B cell (primary cell): ENCODE results near the gene FBF1. TPM values are rescaled to one million over a fixed set of nuclear protein-coding genes. Genes with fewer than 3 reads are reported as not detected.

ENCODE experiments used
- ATAC-seq: fragments of 200-7000 bp; cut with Tn5 transposase; one replicate; pipeline ENCODE4 v1.10.0; 2021; ENCODE audit warnings: low read depth, mild to moderate bottlenecking, moderate number of reproducible peaks, moderate library complexity
- CTCF ChIA-PET: fragments of 350-600 bp; sonication (Branson Sonifier 250); formaldehyde crosslinking; loops from one replicate; lab custom pipeline; 2021; ENCODE audit warnings: antibody characterized with exemption, inconsistent platforms; lab: Charles Lee
- POLR2A ChIA-PET: fragments of 350-600 bp; sonication (Branson Sonifier 250); formaldehyde crosslinking; loops from one replicate; lab custom pipeline; 2021; ENCODE audit warnings: antibody characterized with exemption; lab: Charles Lee
- DNase-seq: peaks from one replicate; pipeline ENCODE4 v3.0.0; 2013
- H2AFZ ChIP-seq: 2 replicates; pipeline ENCODE4 v1.6.1; 2012; ENCODE audit warnings: mild to moderate bottlenecking, low read depth, low read length; ENCODE audit not compliant: insufficient read depth, poor library complexity, severe bottlenecking
- H3K27ac ChIP-seq, 2 donors: 1 replicate in 1 of 2; 2 replicates in 1 of 2; pipeline ENCODE4 v1.5.1; 2012 to 2013; ENCODE audit warnings: low read length in 2 of 2, mild to moderate bottlenecking in 2 of 2, moderate library complexity in 1 of 2
- H3K27me3 ChIP-seq, 4 experiments: fragments of 200-600 bp in 1 of 4; sonication (generic) in 1 of 4; replicated peaks in 1 of 4; 1 replicate in 2 of 4; 2 replicates in 2 of 4; pipeline versions ENCODE4 v1.6.1 to v1.7.0; 2013 to 2016; ENCODE audit warnings: low read length in 3 of 4, mild to moderate bottlenecking in 2 of 4, mixed read lengths in 1 of 4, moderate library complexity in 1 of 4; ENCODE audit not compliant: insufficient read depth in 4 of 4, control insufficient read depth in 3 of 4; ENCODE audit errors: control extremely low read depth in 1 of 4
- H3K36me3 ChIP-seq, 2 experiments: replicated peaks in 1 of 2; 1 replicate in 1 of 2; 2 replicates in 1 of 2; pipeline versions ENCODE4 v1.6.1 to v1.7.1; 2013; ENCODE audit warnings: low read length in 1 of 2; ENCODE audit not compliant: insufficient read depth in 2 of 2, control insufficient read depth in 1 of 2; ENCODE audit errors: control extremely low read depth in 1 of 2, extremely low read depth in 1 of 2
- H3K4me1 ChIP-seq, 2 donors: fragments of 200-600 bp in 1 of 2; sonication (generic) in 1 of 2; 1 replicate in 1 of 2; 2 replicates in 1 of 2; pipeline versions ENCODE4 v1.5.1 to v1.6.1; 2013 to 2017; ENCODE audit warnings: low read length in 2 of 2; ENCODE audit not compliant: control insufficient read depth in 2 of 2, insufficient read depth in 2 of 2
- H3K4me2 ChIP-seq: replicated peaks from 2 replicates; pipeline ENCODE3; 2012; ENCODE audit warnings: mild to moderate bottlenecking, low read depth, low read length; ENCODE audit not compliant: poor library complexity, severe bottlenecking
- H3K4me3 ChIP-seq, 5 experiments: fragments of 200-600 bp in 1 of 5; sonication (generic) in 1 of 5; 1 replicate in 3 of 5; 2 replicates in 2 of 5; pipeline versions ENCODE4 v1.5.1 to v1.7.0; 2011 to 2016; ENCODE audit warnings: low read length in 4 of 5, mild to moderate bottlenecking in 4 of 5, low read depth in 2 of 5, control low read depth in 1 of 5, moderate library complexity in 1 of 5; ENCODE audit not compliant: insufficient read depth in 1 of 5; ENCODE audit errors: control extremely low read depth in 1 of 5, extremely low read depth in 1 of 5
- H3K79me2 ChIP-seq: fragments of 200-600 bp; sonication (generic); one replicate; pipeline ENCODE4 v1.6.0; 2016; ENCODE audit warnings: low read length; ENCODE audit not compliant: control insufficient read depth, insufficient read depth
- H3K9ac ChIP-seq: fragments of 200-600 bp; sonication (generic); 2 replicates; pipeline ENCODE4 v1.6.1; 2017; ENCODE audit warnings: mild to moderate bottlenecking, low read length, moderate library complexity
- H3K9me3 ChIP-seq, 3 donors: one replicate each; pipeline versions ENCODE4 v1.6.1 to v1.7.1; 2013; ENCODE audit warnings: low read length in 2 of 3; ENCODE audit not compliant: control insufficient read depth in 2 of 3, insufficient read depth in 1 of 3; ENCODE audit errors: control extremely low read depth in 1 of 3
- H4K20me1 ChIP-seq: 2 replicates; pipeline ENCODE4 v1.6.0; 2012; ENCODE audit warnings: mild to moderate bottlenecking, low read length; ENCODE audit not compliant: insufficient read depth, control insufficient read depth, poor library complexity, severe bottlenecking
- H3K27ac Mint-ChIP-seq: one replicate; pipeline ENCODE4 v1.8.0; 2021; ENCODE audit warnings: mixed read lengths
- H3K27me3 Mint-ChIP-seq: one replicate; pipeline ENCODE4 v1.8.0; 2021; ENCODE audit warnings: mixed read lengths
- H3K4me1 Mint-ChIP-seq: one replicate; pipeline ENCODE4 v1.8.0; 2021; ENCODE audit warnings: mixed read lengths
- H3K4me3 Mint-ChIP-seq: one replicate; pipeline ENCODE4 v1.8.0; 2021; ENCODE audit warnings: mixed read lengths
- H3K9me3 Mint-ChIP-seq: one replicate; pipeline ENCODE4 v1.8.0; 2022; ENCODE audit warnings: mixed read lengths; ENCODE audit not compliant: insufficient read depth
- CTCF ChIP-seq: fragments of 200-600 bp; IDR thresholded peaks from one replicate; pipeline ENCODE4 v1.8.0; 2022; ENCODE audit warnings: antibody characterized with exemption, mild to moderate bottlenecking
- EZH2 ChIP-seq: IDR thresholded peaks from 2 replicates; pipeline ENCODE4 v1.6.1; 2012; ENCODE audit warnings: borderline replicate concordance, low read depth, mild to moderate bottlenecking, moderate library complexity, low read length; ENCODE audit not compliant: insufficient read depth, poor library complexity, severe bottlenecking
- WGBS: methylation state at CpG from one replicate; pipeline ENCODE4 v1.1.5; 2013; ENCODE audit warnings: missing lambda C conversion rate; ENCODE audit not compliant: insufficient coverage; 5-methylcytosine and 5-hydroxymethylcytosine counted together
- intact Hi-C: fragments of 100-400 bp; cut with micrococcal nuclease; formaldehyde crosslinking; loops from one replicate; pipeline ENCODE4 v1.10.0; 2022
- polyA plus RNA-seq: library from polyadenylated mRNA; depleted of rRNA; stranded (reverse); fragments of >200 nt; gene quantifications from 2 replicates; pipeline ENCODE4 v1.2.3, GENCODE V29; 2012
- total RNA-seq, 2 donors: library from RNA; stranded (reverse); fragments of 120-200 nt in 1 of 2; gene quantifications; 1 replicate in 1 of 2; 2 replicates in 1 of 2; pipeline versions ENCODE4 v1.2.3 to v1.2.4, GENCODE V29; 2013 to 2022

The FBF1 gene
- total and polyA plus RNA-seq, 2 donors (not counting 1 experiment from before 2014, with no cell fraction given) = 21.6 to 31.5 TPM

GRCh38 chr17:75983501-75984181, 42.8 kb upstream of the FBF1 start:
- no peaks in the 10 kb centered on the region for H4K20me1 ChIP-seq
- Mint-ChIP-seq H3K27ac (no peak overlapping the region), H3K9me3 (no peaks in the 10 kb centered on the region), H3K4me3 (no peak overlapping the region), H3K4me1 (peaks cover 19% of the 10 kb centered on the region), H3K27me3 (no peaks in the 10 kb centered on the region)
- ATAC-seq = no peak
- no peak overlapping the region for H3K4me2 ChIP-seq
- no peak for TF ChIP-seq CTCF
- no peak for TF ChIP-seq EZH2
- intact Hi-C loops = no loop called here
- DNase-seq = no peak
- H3K79me2 ChIP-seq = peaks cover 23% of the 10 kb centered on the region
- ChIA-PET CTCF (interaction anchor here (0.6 to 2.0 kb wide), 4 partner anchors 14 to 45 kb away, joined by 3 to 6 read pairs (median 4); no protein-coding TSS in a partner anchor), POLR2A (no interaction called here)
- no peak overlapping the region for H3K9ac ChIP-seq
- no peak overlapping the region for H3K27ac ChIP-seq
- H2AFZ ChIP-seq = no peak overlapping the region
- no peak overlapping the region for H3K4me3 ChIP-seq
- H3K36me3 ChIP-seq = no peaks in the 10 kb centered on the region
- H3K27me3 ChIP-seq = no peaks in the 10 kb centered on the region
- H3K4me1 ChIP-seq = peaks cover 6 to 11% of the 10 kb centered on the region in 2 donors
- 93% methylated on average over 3 of the region's 6 CpGs for WGBS
- H3K9me3 ChIP-seq = no peaks in the 10 kb centered on the region

GRCh38 chr17:75981019-75981615, 40.3 kb upstream of the FBF1 start:
- TF ChIP-seq CTCF (no peak), EZH2 (no peak)
- intact Hi-C loops = no loop called here
- Histone ChIP-seq H3K4me2 (no peak overlapping the region), H4K20me1 (no peaks in the 10 kb centered on the region), H3K9ac (no peak overlapping the region), H3K9me3 (no peaks in the 10 kb centered on the region), H3K27ac (no peak overlapping the region), H3K27me3 (no peaks in the 10 kb centered on the region), H3K79me2 (peaks cover 33% of the 10 kb centered on the region), H3K4me1 (peaks cover 9 to 19% of the 10 kb centered on the region in 2 donors), H3K4me3 (no peak overlapping the region), H3K36me3 (no peaks in the 10 kb centered on the region), H2AFZ (no peak overlapping the region)
- H3K4me1 Mint-ChIP-seq = peaks cover 35% of the 10 kb centered on the region
- ATAC-seq (no peak), DNase-seq (no peak)
- no peaks in the 10 kb centered on the region for H3K9me3 Mint-ChIP-seq
- WGBS = 86% methylated on average over 3 of the region's 7 CpGs
- POLR2A ChIA-PET = interaction anchor here (0.7 to 1.2 kb wide), 5 partner anchors 11 to 201 kb away, joined by 3 to 9 read pairs (median 5); partner anchors contain the start of gene TRIM65
- peak overlapping the region; percentile 98 for H3K27ac Mint-ChIP-seq
- H3K4me3 Mint-ChIP-seq = peak overlapping the region; percentile 94
- CTCF ChIA-PET = interaction anchor here (1.0 kb wide), 1 partner anchor 35 kb away, joined by 3 read pairs; no protein-coding TSS in a partner anchor
- no peaks in the 10 kb centered on the region for H3K27me3 Mint-ChIP-seq
